Stimulated activated CD8-positive, alpha-beta memory T cell treated with anti-CD3 and anti-CD28 coated beads, Interleukin-12 subunit alpha, Interleukin-12 subunit beta, amount 100 ng/mL, for 24 hours (primary cell): ENCODE measurements around the gene TNFAIP1.

Source experiments
- DNase-seq: peaks from one replicate; pipeline ENCODE4 v3.0.0-alpha.2; 2020; ENCODE audit errors: extremely low read depth

TNFAIP1 gene

GRCh38 chr17:28345419-28346198 is 10.0 kb downstream of the TNFAIP1 start:
- no peak for DNase-seq

DNA sequence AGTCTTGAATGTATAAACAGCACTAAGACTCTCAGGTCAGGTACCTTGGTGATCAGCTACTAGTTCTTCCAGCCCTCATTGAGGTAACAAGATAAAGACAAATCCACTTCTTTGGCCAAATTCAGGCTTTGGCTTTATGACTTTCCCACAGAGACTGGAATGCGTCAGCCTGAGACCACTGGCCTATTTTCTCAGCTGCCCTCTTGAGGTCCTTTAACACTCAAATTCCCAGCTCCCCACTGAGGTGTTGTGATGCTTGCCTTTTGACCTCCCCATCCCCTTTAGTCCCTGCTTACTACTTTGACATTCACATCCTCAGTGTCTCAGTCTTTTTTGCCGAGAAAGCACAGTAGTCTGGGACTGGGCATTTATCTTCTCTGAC is 10.6 kb downstream of the TNFAIP1 start:
- DNase-seq, result no peak

DNA sequence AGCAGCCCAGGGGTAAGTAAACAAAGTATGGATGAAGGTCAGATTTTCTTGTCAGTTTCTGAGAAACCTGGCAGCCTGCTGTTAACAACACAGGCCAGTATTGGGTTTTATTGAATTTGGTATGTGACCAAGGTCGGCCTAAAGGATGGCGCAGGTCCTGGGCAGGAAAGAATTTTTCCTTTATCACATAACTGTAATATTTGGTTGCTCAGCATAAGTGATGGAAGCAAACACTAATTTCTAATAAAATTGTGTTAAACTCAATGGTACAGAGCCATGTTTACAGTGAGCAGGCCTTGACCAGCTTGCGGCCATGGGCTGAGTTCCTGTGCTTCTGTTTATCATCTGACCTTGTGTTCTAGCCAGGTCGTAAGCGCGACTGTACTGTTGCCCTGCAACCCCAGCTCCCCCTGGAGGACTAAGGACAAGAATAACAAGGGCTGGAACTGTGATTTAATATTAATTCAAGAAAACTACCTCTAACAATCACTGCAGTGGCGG is 11.2 kb downstream of the TNFAIP1 start:
- DNase-seq, result no peak

- no peak for DNase-seq
Measured at GRCh38 chr17:28347261-28347891, 11.8 kb downstream of the TNFAIP1 start.

DNA sequence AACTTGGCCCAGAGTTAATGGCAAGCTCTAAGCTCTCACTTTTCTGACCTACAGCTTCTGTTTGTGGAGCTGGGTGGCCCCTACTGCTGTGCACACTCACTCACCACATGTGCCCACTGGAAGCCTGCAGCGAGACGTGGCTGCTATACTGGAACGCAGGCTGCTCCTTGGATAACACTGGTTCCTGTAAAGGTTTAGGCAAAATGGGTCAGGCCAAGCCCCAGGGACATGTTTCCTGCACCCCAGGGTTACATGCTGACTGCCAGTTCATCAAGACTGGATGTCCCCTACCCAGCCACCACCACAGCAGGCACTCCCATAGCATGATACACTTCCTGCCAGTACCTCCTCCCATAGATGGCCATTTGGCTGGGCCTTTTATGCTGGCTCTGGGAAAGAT is 13.4 kb downstream of the TNFAIP1 start:
- DNase-seq, result no peak

- no peak for DNase-seq
Measured at GRCh38 chr17:28350271-28350670, 14.7 kb downstream of the TNFAIP1 start.

DNA sequence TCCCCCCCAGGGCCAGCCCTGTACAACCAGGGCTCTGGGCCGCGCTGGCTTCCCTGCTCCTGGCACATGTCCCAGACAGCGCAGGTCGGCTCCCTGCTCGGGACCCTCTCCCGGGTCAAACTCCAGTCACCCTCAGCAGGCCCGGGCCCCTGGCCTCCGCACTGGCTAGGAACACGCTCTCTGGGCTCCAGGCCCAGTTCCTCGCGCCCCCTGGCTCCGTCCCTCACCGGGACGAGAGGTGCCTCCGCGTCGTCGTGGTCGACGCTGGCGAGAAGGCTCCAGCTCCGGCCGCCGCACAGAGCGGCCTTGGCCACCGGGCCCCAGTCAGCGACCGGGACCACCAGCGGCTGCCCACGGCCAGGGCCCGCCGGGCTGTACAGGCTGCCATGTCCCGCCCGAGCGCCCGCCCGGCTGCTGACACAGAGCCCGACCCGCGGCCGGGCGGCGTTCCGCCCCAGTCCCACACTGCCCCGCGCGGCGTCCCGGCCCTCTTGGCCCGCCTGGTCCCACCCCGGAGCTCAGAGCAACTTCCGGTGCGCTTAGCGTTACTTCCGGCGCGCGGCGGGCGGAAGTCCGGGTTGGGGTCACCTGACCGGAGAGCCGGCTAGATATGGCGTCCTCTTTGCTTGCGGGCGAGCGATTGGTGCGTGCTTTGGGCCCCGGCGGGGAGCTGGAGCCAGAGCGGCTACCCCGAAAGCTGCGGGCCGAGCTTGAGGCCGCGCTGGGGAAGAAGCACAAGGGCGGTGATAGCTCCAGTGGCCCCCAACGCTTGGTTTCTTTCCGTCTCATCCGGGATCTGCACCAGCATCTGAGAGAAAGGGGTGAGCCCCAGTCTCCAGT is 21.7 kb downstream of the TNFAIP1 start, which contains the start of gene POLDIP2:
TSS of gene POLDIP2 (minus strand) at position 467 of the 840 bp plus-strand sequence. CDS start at position 388, 79 bp downstream.
- DNase-seq, result peak; percentile 91

GRCh38 chr17:28357901-28358197 is 22.3 kb downstream of the TNFAIP1 start:
- no peak for DNase-seq

DNA sequence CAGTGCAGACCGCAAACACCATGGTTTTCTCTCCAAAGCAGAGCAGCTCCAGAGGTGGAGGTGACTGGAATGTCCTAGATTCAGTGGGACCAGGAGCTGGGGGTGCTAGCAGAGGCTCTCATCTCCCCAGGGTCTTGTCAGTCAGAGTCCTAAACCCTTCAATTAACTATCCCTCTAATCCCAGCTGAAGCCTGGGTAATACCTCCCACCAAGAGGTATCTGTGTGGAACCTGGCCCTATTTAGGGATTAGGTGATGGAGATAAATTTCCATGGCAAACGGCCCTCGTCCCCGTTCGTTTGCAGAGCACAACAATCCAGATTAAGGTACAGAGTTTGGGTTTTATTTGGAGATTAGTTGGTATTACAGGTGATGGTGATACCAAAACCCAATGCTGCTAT is 27.6 kb downstream of the TNFAIP1 start:
- DNase-seq, result no peak

DNA sequence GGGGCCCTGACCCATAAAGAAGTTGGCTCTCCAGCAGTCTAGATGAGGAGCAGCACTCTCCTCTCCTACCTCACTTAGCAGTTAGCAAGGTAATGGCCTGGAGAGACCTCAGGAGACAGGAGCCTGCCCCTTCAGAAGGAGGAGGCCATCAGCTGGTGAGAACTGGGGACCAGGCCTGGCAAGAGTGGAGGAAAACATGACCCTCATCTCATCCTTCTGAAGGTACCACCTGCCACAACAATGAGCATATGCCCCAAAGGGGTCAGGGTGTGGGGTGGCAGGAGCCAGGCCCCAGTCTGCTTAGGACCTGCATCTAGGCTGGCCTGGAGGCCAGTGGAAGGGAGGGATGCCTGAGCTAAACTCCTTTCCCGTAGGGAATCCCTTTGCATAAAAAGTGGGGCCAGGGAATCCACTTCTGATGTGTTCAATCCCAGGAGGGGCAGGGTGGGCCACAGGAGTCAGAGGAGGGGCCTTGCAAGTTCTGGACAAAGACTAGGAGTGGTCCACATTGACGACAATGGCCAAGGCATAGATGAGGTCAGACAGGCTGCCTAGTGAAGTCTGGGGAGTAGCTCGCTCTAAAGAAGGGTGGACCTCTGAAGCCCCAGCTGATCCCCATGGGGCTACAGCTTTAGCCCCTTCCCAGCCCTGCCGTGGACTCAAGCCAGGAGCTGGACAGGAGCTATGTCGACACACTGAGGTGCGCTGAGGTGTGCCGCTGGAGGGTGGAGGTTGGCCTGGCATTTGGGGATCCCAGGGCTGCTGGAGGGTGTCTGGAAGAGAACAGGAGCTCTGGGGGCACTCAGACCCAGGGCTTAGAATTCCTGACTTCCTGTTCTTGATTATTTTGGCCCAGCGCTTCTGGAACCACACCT is 28.5 kb downstream of the TNFAIP1 start:
- DNase-seq, result no peak

DNA sequence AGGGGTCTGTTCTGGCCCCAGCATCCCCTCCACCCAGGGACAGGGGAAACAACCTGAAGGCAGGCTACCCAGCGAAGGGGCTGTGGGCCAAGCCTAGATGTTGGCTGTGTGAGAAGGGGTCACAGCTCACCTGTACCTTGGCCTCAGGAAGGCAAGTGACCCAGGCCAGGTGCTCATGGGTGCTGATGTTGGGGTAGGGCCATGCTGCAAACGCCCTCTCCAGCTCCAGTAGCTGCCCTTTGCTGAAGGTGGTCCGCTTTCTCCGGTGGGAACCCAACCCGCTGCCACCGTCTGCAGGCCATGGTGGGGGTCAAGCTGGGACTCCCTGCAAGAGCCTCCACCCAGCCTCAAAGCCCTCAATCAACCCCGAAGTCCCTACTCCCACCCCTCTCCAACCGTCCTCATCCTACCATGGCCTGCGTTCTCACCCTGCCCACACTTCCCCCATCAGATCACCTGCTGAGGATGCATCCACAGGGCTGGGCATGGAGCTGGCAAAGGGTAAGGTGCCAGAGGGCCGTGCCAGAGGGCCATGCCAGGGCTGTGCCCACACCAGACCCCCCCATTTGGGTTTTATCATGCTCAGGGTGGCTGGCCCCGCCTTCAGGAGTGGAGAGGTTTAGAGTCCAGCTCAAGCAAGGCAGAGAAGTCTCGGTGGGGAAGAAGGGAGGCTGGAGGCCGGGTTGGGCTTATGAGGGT is 29.3 kb downstream of the TNFAIP1 start, which contains the start of gene SEBOX:
TSS of gene SEBOX (minus strand) at position 535 of the 699 bp plus-strand sequence. CDS start at position 487, 48 bp downstream.
- DNase-seq, result no peak

- DNase-seq, result no peak
Measured at GRCh38 chr17:28365487-28365886, 29.9 kb downstream of the TNFAIP1 start.

DNA sequence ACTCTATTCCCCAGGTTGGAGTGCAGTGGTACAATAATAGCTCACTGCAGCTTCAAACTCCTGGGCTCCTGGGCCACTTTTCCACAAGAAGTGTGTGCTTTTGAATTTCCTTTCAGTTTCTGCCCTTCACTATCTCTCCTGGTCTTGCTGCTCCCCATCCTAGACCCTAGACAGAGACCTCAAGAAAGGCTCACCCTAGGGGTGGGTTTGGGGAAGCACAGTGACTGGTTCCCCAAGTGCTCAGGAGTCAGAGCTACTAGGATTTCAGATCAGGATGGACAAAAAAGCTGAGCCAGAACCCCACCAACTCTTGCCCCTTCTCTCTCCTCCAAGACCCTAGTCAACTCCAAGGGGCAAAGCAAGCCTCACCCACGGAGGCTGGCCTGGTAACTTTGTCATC is 31.0 kb downstream of the TNFAIP1 start:
- DNase-seq, result no peak

DNA sequence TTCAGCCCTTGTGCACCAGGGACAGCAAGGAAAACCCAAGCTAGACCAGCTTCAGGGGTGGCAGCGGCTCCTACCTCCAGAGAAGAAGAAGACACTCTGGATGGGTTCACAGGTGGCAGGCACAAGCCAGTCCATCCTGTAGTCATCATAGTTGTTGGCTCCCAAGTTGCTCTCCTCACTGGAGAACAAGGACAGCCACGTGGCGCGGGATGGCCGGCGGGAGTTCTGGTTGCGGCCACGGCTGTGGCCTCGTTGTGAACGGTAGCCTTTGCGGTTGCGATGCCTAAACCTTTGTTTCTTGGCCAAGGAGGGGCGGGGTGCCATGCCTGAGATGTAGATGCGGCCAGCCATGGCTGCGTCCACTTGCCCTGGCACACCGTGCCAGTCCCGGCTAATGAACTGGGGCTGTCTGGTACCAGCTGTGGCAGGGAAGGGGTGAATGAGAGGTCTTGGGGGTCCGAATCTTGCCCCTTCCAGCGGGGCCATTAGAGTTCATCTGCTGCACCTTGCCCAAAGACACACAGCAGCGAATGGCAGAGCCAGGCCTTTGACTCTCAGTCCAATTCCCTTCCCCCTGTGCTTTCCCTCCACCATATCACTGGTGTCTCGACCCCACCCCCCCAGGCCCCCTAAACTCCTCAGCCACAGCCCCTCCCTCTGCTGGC is 32.2 kb downstream of the TNFAIP1 start:
- DNase-seq, result no peak

- no peak for DNase-seq
Measured at GRCh38 chr17:28368306-28368831, 32.8 kb downstream of the TNFAIP1 start.

- no peak for DNase-seq
Measured at GRCh38 chr17:28368915-28369683, 33.5 kb downstream of the TNFAIP1 start.

DNA sequence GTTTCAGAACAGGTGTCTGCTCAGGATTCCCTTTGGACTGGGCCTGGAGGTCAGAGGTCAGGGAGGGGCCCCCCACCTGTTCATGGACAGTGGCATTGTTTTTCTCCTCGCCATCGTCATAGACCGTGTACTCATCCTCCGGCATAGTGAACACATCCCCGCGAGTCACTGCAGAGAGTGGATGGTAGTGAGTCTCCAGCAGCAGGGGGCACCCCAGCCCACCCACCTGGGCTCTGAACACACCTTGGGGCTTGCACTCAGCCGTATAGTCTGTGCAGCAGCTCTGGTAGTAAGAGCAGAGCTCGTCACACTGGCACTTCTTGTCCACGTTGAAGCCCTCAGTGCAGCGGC is 34.1 kb downstream of the TNFAIP1 start:
- DNase-seq, result no peak

- DNase-seq, result no peak
Measured at GRCh38 chr17:28370035-28370743, 34.6 kb downstream of the TNFAIP1 start, which contains the start of gene VTN. Gene VTN (minus strand): TSS chr17:28370307. CDS start chr17:28370203, 104 bp downstream.

DNA sequence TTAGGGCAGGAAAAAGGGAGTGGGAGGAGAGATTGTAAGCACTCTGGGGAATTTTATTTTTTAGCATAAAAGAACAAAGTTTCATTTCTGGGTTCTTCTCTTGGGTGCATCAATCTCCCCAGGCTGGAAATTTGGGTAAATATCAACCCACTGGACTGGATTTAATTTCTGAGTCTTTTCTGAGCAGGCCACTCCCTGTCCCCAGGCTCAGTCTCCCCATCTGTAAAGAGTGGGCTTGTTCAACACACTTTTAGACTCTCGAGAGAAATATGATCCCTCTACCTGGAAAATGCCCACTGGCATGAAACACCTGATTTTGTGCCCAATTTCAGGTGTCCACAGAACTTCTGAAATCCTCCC is 35.2 kb downstream of the TNFAIP1 start:
- DNase-seq, result no peak
